SU-DHL-6 (cell line): ENCODE results near the gene CACNG1.

Experiments used
- EZH2phosphoT487 ChIP-seq: fragments of 200-600 bp; sonication (generic), shearing (Covaris generic); conservative IDR thresholded peaks from 2 replicates; pipeline ENCODE4 v1.6.1; 2018; ENCODE audit warnings: mild to moderate bottlenecking, antibody characterized with exemption, low read length, moderate library complexity, mixed read lengths
- TF ChIP-seq, protein P1 (sequence below): fragments of 200-600 bp; sonication (generic); IDR thresholded peaks from one replicate; pipeline ENCODE4 v1.5.1; 2017; ENCODE audit warnings: antibody characterized with exemption, mild to moderate bottlenecking, low read length, moderate library complexity; ENCODE audit not compliant: insufficient read depth, poor library complexity, severe bottlenecking

DNA sequence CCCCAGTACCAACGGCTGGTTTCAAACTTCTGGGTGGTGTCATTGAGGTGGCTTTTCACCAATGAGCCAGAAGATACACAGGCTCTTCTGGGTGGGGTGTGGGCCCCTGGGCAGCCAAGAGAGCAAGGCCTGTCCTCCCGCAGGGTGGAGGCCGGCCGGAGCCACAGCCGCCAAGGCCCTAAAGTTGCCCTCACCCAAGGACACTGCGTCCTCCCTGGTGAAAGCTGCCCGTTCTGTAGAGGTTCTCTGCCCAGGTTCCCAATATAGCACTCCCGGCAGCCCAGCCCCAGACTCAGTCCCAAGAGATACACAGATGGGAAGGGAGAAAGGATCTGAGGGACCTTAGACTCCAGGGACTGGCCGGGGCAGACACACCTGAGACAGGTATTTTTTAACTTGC is 10.7 kb upstream of the CACNG1 start:
- TF ChIP-seq, protein P1, sequence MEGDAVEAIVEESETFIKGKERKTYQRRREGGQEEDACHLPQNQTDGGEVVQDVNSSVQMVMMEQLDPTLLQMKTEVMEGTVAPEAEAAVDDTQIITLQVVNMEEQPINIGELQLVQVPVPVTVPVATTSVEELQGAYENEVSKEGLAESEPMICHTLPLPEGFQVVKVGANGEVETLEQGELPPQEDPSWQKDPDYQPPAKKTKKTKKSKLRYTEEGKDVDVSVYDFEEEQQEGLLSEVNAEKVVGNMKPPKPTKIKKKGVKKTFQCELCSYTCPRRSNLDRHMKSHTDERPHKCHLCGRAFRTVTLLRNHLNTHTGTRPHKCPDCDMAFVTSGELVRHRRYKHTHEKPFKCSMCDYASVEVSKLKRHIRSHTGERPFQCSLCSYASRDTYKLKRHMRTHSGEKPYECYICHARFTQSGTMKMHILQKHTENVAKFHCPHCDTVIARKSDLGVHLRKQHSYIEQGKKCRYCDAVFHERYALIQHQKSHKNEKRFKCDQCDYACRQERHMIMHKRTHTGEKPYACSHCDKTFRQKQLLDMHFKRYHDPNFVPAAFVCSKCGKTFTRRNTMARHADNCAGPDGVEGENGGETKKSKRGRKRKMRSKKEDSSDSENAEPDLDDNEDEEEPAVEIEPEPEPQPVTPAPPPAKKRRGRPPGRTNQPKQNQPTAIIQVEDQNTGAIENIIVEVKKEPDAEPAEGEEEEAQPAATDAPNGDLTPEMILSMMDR: no peak
- no peak for TF ChIP-seq EZH2phosphoT487
